NAMALWA (cell line): ENCODE results near the gene GALNT4.
A peak's percentile ranks its signal among the peaks of the same experiment; 100 is the strongest.

Experiments used
- DNase-seq: peaks from one replicate; pipeline ENCODE4 v3.0.0-alpha.2; 2015; ENCODE audit warnings: low spot score

Gene GALNT4

DNA sequence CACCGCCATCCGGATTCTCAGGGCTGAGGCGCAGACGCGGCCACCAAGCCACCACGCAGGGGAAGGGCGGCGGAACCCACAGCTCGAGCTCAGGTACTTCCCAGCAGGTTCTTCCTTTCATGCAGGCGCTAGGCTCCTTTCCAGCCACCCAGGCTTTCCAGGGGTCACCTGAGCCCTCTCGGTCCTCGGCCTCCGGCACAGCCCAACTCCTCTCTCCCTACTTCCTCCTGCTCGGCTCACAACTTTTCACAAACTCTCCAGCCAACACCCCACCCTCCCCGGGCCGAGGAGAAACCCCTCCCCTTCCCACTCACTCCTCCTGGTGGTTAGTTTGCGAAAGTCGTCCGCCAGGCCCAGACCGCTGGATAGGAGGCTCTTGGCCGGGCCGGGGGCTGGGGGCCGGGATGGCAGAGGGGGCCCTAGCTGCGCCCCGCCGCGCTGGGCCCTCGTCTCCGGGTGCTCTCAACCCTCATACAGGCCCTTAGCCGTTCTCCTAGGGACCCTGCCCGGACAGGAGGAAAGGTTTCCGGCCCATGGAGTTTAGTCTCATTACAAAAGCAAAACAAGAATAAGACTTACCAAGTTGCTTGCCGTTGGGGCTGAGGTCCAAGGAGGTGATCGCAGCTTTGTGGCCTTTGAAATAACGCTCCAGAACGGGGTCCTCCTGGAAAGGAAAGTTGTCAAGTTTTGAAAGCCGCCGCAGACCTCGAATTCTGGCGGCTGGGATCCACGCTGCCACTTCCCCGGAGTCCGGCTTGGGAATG is at the start of gene GALNT4:
GALNT4 (minus strand) TSS at position 256 of the 764 bp plus-strand sequence; CDS start at position 9, 247 bp downstream.
- peak; percentile 87 for DNase-seq

GRCh38 chr12:89573051-89573810 is 48.6 kb upstream of the GALNT4 start:
- no peak for DNase-seq

GRCh38 chr12:89571491-89572195 is 47.0 kb upstream of the GALNT4 start:
- no peak for DNase-seq

GRCh38 chr12:89568484-89568883 is 43.9 kb upstream of the GALNT4 start:
- DNase-seq = no peak

GRCh38 chr12:89567691-89568239 is 43.2 kb upstream of the GALNT4 start:
- DNase-seq = no peak

DNA sequence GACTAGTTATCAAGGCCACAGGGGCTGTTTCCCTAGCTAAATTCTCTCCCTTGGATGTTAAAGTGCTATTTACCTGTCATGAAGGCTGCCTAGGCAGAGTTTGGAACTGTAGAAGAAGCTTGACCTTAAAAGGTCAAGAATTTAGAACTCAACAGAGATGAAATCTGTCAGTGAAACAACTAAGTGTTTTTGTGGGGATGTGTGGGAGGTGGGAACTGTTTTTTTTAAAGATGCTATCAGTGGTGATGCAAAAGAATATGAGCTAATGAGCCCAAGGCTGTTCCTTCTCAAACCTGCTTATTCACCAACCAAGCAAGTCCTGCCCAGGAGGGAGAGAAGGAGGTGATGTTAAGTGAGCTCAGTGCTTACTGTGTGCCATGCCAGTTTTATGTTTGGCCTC is 42.0 kb upstream of the GALNT4 start:
- DNase-seq = no peak

DNA sequence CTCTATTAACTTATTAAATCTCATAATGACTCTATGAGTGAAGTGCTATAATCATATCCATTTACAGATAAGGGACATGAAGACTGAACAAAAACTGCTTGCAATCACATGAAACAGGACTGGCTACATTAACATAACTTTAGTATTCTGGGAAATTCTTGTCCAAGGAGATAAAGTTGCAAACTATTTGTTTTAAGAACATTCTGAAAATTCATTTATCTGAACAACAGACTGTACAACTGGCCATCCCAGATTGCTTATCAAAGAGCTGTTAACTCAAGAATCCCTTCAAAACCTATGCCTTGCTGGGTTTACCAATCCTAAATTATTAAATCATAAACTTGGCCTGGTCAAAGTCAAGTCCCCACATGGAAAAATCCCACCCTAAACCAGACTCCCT is 40.4 kb upstream of the GALNT4 start:
- DNase-seq = no peak

- no peak for DNase-seq
Measured at GRCh38 chr12:89559753-89560152, 35.2 kb upstream of the GALNT4 start.

- no peak for DNase-seq
Measured at GRCh38 chr12:89556976-89557375, 32.4 kb upstream of the GALNT4 start.

- DNase-seq = no peak
Measured at GRCh38 chr12:89552376-89552775, 27.8 kb upstream of the GALNT4 start.

- no peak for DNase-seq
Measured at GRCh38 chr12:89551747-89552146, 27.2 kb upstream of the GALNT4 start.

GRCh38 chr12:89547101-89547500 is 22.5 kb upstream of the GALNT4 start:
- no peak for DNase-seq

- no peak for DNase-seq
Measured at GRCh38 chr12:89546151-89546550, 21.6 kb upstream of the GALNT4 start.

- no peak for DNase-seq
Measured at GRCh38 chr12:89544681-89545184, 20.1 kb upstream of the GALNT4 start.

DNA sequence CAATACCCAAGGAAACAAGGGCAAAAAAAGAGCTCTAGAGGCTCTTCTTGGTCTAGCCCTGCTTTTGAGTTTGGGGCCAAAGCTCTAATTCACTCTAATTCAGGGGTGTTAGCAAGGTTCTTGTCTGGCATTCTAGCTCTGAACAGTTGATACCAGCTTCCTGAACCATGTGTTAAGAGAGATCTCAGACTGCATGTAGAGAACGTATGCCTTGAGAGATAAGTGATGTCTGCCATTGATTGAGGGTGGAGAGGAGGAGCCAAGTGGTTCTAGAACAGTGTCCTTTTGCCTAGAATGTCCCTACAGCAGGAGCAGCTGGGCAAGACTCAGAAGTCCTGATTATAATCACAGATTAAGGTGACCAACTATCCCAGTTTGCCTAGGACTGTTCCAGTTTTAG is 19.4 kb upstream of the GALNT4 start:
- no peak for DNase-seq

DNA sequence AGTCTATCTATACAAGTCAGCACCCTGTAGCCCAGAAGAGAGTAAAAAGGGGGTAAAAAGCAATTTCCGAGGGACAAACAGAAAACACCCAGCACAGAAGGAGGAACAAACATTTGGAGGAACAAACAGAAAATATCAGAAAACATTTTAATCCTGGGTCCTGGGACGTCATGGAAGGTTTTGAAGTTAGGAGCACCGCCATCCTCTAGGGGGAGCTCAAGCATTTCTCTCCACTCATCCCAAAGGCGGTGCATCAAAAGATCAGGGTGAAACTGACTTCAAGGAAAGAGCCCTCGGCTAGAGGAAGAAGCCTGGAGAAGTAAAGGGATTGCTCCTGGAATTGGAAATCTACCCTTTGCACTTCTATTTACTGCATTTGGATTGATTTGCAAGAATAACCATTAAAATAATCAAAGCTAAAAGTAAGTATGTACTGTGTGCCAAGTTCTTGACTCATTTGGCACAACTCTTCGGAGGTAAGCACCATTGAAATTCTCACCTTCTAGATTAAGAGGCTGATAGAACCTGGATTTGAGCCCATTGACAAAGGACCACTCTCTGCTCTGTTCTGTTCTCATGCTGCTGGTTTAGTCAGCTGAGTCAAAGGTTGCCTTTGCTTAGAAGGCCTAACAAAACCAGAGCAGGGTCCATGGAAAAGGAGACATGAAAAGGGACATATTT is 18.5 kb upstream of the GALNT4 start:
- peak; percentile 80 for DNase-seq

GRCh38 chr12:89542236-89542635 is 17.6 kb upstream of the GALNT4 start:
- no peak for DNase-seq

- no peak for DNase-seq
Measured at GRCh38 chr12:89540586-89540985, 16.0 kb upstream of the GALNT4 start.

DNA sequence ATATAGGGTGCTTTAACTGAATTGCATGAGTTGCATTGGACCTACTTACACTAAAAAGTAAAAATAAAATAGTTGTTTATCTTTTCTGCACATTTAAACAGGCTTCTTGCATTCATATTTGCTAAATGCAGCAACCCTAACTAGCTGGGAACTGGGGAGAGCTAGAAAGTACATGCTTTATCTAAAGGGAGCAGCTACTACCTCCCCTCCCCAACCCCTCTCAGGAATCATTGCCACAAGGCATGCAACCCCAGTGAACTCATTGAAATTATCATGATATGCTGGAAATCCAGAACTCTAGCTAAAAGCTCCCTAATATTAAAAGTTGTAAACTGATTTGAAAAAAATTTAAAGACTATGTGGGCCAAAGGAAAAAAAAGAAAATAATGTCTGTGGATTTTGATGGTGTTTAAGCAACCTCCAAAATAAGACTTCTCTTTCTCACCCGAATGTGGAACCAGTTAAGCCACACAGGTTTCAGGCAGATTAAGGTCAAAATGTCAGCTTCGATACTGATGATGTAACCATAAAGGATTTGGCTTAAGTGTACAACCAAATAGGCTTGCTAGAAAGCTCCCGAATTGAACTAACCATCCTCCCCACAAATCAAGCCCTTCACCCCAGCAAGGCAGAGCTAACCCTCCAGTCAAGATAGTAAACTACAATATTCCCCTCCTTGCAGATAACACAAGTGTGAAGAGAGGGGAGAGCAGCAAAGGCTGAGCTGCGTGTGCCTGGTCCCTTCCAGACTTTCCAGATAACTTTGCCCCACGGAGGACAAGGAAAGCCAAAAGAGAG is 15.0 kb upstream of the GALNT4 start:
- no peak for DNase-seq

- DNase-seq = no peak
Measured at GRCh38 chr12:89538897-89539296, 14.3 kb upstream of the GALNT4 start.

- no peak for DNase-seq
Measured at GRCh38 chr12:89537389-89537788, 12.8 kb upstream of the GALNT4 start.
